ENCODE measurements around the gene OR11A1. TPM values are rescaled to one million over a fixed set of nuclear protein-coding genes. Genes with fewer than 3 reads are reported as not detected.

OR11A1 gene
- not detected in 2 replicates for total RNA-seq

GRCh38 chr6:29456971-29457370, at the start of gene OR11A1, which contains the start of gene OR2H1:
Gene OR11A1 (minus strand): TSS chr6:29457071. CDS start chr6:29427641, 29,430 bp downstream.
Gene OR2H1 (plus strand): TSS chr6:29457155. CDS start chr6:29461770, 4,615 bp downstream.
- no peak for DNase-seq (ENCODE audit: insufficient read length, low spot score, missing footprints)
- TF ChIP-seq CTCF (IDR thresholded peaks at IDR 0.05; ENCODE audit: extremely low read depth, low read depth, low read length) = no peak
- no peak within 1 kb of the TSS for H2AFZ ChIP-seq (ENCODE audit: low read length)
- H3K4me1 ChIP-seq (ENCODE audit: insufficient read depth, low read length) = no peaks in the 10 kb centered on the region
- H3K36me3 ChIP-seq (ENCODE audit: insufficient read depth, low read length) = no peaks in the 10 kb centered on the region
- no peaks in the 10 kb centered on the region for H3K27me3 ChIP-seq (ENCODE audit: insufficient read depth, low read length)
- no peaks in the 10 kb centered on the region for H4K20me1 ChIP-seq (ENCODE audit: insufficient read depth, low read length)
- H3K9me3 ChIP-seq (ENCODE audit: low read depth, low read length) = peaks cover 3% of the 10 kb centered on the region
- H3K4me3 ChIP-seq (ENCODE audit: insufficient read depth, low read length) = no peak within 1 kb of the TSS
- no peak within 1 kb of the TSS for H3K27ac ChIP-seq (ENCODE audit: low read depth, low read length)
- no peak within 1 kb of the TSS for H3K4me2 ChIP-seq (ENCODE audit: insufficient read depth, low read length)
- H3K79me2 ChIP-seq (ENCODE audit: insufficient read depth, low read length) = no peaks in the 10 kb centered on the region

GRCh38 chr6:29506446-29507067, 49.7 kb upstream of the OR11A1 start:
- Histone ChIP-seq H3K79me2 (ENCODE audit: insufficient read depth, low read length) (no peaks in the 10 kb centered on the region), H4K20me1 (ENCODE audit: insufficient read depth, low read length) (no peaks in the 10 kb centered on the region), H3K9me3 (ENCODE audit: low read depth, low read length) (no peaks in the 10 kb centered on the region), H3K27me3 (ENCODE audit: insufficient read depth, low read length) (no peaks in the 10 kb centered on the region), H3K4me1 (ENCODE audit: insufficient read depth, low read length) (no peaks in the 10 kb centered on the region), H3K4me3 (ENCODE audit: insufficient read depth, low read length) (no peak overlapping the region), H2AFZ (ENCODE audit: low read length) (no peak overlapping the region), H3K4me2 (ENCODE audit: insufficient read depth, low read length) (no peak overlapping the region), H3K36me3 (ENCODE audit: insufficient read depth, low read length) (no peaks in the 10 kb centered on the region), H3K27ac (ENCODE audit: low read depth, low read length) (no peak overlapping the region)
- no peak for DNase-seq (ENCODE audit: insufficient read length, low spot score, missing footprints)
- no peak for TF ChIP-seq CTCF (IDR thresholded peaks at IDR 0.05; ENCODE audit: extremely low read depth, low read depth, low read length)

GRCh38 chr6:29505808-29506207, 48.9 kb upstream of the OR11A1 start:
- no peaks in the 10 kb centered on the region for H3K36me3 ChIP-seq (ENCODE audit: insufficient read depth, low read length)
- H3K4me2 ChIP-seq (ENCODE audit: insufficient read depth, low read length) = no peak overlapping the region
- no peaks in the 10 kb centered on the region for H3K27me3 ChIP-seq (ENCODE audit: insufficient read depth, low read length)
- H3K9me3 ChIP-seq (ENCODE audit: low read depth, low read length) = no peaks in the 10 kb centered on the region
- DNase-seq (ENCODE audit: insufficient read length, low spot score, missing footprints) = no peak
- H2AFZ ChIP-seq (ENCODE audit: low read length) = no peak overlapping the region
- no peaks in the 10 kb centered on the region for H3K4me1 ChIP-seq (ENCODE audit: insufficient read depth, low read length)
- H3K79me2 ChIP-seq (ENCODE audit: insufficient read depth, low read length) = no peaks in the 10 kb centered on the region
- no peaks in the 10 kb centered on the region for H4K20me1 ChIP-seq (ENCODE audit: insufficient read depth, low read length)
- no peak overlapping the region for H3K27ac ChIP-seq (ENCODE audit: low read depth, low read length)
- no peak for TF ChIP-seq CTCF (IDR thresholded peaks at IDR 0.05; ENCODE audit: extremely low read depth, low read depth, low read length)
- H3K4me3 ChIP-seq (ENCODE audit: insufficient read depth, low read length) = no peak overlapping the region

DNA sequence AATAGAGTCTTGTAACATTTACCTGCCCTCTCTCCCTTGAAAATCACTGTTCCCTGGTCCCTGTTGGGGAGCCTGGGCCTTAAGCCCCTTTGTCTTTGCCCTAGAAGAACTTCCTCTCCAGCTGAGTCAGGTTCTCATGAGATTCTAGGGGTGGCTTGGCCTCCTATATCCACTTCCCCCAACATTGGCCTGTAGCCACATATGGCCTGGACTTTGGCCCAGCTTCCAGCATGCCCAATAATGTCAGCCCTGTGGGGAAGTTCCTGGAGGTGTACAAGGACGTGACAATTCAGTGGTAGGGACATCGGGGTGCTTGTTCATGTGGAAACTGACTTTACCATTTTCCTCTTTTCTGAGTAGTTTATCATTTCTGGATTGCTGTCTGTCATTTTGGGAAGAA, 48.1 kb upstream of the OR11A1 start:
- no peak overlapping the region for H3K4me2 ChIP-seq (ENCODE audit: insufficient read depth, low read length)
- DNase-seq (ENCODE audit: insufficient read length, low spot score, missing footprints) = no peak
- H3K4me3 ChIP-seq (ENCODE audit: insufficient read depth, low read length) = no peak overlapping the region
- H2AFZ ChIP-seq (ENCODE audit: low read length) = no peak overlapping the region
- no peaks in the 10 kb centered on the region for H4K20me1 ChIP-seq (ENCODE audit: insufficient read depth, low read length)
- H3K36me3 ChIP-seq (ENCODE audit: insufficient read depth, low read length) = no peaks in the 10 kb centered on the region
- H3K27ac ChIP-seq (ENCODE audit: low read depth, low read length) = no peak overlapping the region
- H3K4me1 ChIP-seq (ENCODE audit: insufficient read depth, low read length) = no peaks in the 10 kb centered on the region
- H3K79me2 ChIP-seq (ENCODE audit: insufficient read depth, low read length) = no peaks in the 10 kb centered on the region
- TF ChIP-seq CTCF (IDR thresholded peaks at IDR 0.05; ENCODE audit: extremely low read depth, low read depth, low read length) = no peak
- no peaks in the 10 kb centered on the region for H3K9me3 ChIP-seq (ENCODE audit: low read depth, low read length)
- no peaks in the 10 kb centered on the region for H3K27me3 ChIP-seq (ENCODE audit: insufficient read depth, low read length)

All from osteoblast (primary cell).